DMS114 treated with DMSO at 0.1 percent for 48 hours (cell line): ENCODE measurements around the gene BTBD1.
"Not testable (repeated sequence)": the region's sequence is repeated elsewhere in the genome, so short reads cannot be mapped to it uniquely, and the experiment has no call there.

ENCODE experiments used
- DNase-seq: peaks from one replicate; lab custom pipeline; 2025; ENCODE audit not compliant: unreplicated experiment; lab: John Stamatoyannopoulos, UW

The BTBD1 gene

DNA sequence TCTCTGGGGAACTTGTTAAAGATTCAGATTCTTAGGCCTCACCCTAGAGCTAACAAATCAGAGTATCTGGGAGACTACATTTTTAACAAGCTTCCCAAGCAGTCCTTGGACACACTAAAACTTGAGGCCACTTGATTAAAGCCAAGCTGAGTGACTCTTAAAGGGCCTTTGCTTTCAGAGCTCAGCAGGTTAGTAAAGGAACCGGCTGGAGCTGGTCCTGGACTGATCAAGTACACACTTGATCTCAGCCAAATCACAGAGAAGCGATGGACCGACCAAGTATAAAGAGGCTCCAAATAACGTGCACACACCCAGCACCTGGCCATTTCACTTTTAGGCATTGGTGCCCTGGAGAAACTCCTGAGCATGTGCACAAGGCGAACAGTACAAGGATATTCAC, 27.5 kb upstream of the BTBD1 start:
- DNase-seq: no peak

DNA sequence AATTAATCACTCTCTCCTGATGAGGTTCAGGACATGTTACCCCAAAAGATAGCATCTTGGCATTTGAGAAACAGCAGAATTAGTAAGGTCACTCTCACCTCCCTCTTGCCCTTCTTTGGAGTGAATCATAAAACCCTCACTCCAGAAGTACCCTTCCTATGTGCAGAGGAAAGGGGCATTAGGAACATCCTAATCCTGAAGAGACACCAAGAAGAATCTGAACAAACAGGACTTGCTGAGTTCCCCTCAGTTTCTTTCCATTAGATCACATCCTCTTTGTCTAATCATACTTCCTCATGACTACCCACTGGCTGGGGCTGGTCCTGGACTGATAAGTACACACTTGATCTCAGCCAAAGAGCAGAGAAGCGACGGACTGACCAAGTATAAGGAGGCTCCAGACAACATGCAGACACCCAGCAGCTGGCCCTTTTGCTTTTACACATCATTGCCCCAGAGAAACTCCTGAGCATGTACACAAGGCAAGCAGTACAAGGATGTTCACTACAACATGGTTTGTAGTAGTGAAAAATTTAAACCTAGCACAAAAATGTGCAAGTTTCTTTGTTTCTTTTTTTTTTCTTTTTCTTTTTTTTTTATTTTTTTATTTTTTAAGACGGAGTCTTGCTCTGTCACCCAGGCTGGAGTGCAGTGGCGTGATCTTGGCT, 25.4 kb upstream of the BTBD1 start:
- DNase-seq: no peak

DNA sequence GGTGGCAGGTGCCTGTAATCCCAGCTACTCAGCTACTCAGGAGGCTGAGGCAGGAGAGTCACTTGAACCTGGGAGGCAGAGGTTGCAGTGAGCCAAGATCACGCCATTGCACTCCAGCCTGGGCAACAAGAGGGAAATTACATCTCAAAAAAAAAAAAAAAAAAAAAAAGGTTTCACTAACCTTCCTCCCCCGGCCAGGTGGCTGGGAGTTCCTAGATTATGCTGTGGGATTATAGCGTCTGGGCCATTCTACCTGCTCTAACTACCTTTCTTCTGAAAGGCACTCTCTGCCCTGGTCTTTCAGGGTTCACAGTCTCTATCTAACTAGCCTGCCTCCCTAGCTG, 24.9 kb upstream of the BTBD1 start:
- not testable (repeated sequence) for DNase-seq

DNA sequence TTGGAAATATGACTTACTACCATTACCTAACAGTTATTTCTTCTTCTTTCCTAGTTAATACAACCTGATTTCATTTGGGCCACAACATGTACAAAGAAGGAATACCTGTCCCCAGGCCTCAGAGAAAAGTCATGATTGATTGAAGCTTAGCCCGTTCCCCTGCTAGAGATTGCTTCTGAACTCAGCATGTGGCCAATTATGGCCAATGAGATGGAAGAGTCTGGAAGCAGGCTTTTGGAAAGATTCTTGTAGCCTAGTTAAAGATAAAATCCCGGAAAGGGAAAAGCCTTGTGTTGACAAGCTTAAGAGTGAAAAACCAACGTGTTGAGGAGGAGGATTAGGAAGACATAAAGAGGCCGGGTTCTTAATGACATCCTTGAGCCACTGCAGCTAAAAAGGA, 23.4 kb upstream of the BTBD1 start:
- DNase-seq: no peak

DNA sequence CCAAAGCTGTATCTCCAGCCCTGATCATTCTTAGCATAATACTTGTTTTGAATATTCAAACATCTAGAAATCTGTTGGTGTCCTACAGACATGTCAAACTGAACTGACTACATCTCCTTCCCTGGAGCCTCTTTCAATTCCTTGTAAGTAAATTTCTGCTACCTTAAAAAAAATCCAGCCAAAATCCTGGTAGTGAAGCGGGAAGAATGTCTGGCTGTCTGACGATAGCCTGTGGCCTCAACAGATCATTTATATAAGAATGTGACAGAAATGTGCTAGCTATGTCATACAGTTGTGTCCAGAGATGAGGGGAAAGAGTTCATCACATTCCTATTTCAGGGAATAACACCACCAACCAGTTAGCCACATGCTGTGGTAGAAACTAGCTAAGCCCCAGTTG, 21.8 kb upstream of the BTBD1 start:
- no peak for DNase-seq

DNA sequence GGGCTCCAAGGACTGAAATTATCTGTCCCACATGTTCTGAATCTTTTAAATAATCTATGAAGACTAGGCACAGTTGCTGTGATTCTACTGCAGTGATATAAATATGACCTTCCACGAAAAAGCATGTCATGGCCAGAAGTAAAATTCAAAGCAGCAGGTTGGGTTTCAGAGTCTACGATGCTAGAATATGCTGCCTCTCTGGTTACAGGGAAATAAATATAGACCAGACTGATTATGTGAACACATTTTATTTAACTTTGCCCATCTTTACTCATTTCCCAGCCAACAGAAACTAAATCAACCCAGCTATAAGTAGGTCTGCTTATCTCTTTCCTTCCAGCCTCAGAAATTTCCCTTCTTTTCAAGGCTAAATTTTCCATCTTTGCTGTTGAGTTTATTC, 20.5 kb upstream of the BTBD1 start:
- DNase-seq: no peak

DNA sequence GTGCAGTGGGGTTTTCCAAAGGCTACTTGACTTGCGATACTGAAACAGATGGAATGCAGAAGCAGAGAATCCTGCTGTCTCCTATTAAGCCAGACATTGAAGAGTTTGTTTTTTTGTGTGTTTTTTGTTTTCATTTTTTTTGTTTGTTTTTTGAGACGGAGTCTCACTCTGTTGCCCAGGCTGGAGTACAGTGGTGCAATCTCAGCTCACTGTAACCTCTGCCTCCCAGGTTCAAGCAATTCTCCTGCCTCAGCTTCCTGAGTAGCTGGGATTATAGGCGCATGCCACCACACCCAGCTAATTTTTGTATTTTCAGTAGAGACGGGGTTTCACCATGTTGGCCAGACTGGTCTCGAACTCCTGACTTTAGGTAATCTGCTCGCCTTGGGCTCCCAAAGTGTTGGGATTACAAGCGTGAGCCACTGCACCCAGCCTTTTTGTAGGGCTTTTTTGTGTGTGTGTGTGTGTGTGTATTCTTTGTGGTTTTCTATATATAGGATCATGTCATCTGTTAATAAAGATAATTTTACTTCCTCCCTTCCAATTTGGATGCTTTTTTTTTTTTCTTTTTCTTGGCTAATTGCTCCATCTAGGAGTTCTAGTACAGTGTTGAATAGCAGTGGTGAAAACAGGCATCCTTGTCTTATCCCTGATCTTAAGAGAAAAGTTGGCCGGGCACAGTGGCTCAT, 19.0 kb upstream of the BTBD1 start:
- DNase-seq: not testable (repeated sequence)

DNA sequence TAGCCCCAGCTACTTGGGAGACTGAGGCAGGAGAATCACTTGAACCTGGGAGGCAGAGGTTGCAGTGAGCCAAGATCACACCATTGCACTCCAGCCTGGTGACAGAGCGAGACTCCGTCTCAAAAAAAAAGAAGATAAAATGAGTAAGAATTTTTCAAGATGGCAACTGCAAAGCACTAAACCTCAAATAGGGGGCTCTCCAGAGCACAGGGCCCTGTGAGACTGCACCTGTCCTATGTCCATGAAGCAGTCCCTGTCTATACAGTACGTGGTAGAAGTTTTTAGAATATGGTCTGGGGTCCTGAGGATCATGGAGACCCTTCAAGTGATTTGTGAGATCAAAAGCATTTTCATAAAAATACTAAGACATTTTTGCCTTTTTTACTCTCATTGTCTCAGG, 18.4 kb upstream of the BTBD1 start:
- DNase-seq: not testable (repeated sequence)

DNA sequence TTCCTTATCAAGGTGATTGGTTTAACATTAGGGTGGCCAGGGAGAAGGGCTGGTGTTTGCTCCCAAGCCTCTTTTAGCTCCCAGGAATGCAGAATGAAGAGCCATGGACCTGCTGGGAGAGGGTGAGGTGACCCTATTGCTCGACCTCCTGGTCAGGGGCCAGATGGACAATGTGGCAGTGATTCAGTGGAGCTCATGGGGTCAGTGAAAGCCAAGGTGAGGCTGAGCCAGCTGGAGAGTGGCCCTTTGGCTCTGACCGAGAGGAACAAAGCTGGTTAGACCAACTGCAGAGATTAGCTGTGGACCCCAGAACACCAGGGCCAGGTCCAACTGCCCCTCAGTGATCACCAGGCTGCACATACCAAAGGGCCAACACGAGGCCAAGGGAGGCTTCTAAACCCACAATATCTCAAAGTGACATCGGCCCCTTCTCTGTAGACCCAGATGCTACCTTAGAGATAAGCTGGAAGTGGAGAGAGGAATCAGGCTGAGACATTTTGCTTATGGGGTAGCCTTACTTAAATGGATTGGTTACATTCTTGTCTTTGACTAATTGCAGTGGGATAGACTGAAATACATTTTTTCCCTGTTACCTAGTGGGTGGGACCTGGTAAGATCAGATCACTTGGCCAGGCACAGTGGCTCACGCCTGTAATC, 15.8 kb upstream of the BTBD1 start:
- no peak for DNase-seq

DNA sequence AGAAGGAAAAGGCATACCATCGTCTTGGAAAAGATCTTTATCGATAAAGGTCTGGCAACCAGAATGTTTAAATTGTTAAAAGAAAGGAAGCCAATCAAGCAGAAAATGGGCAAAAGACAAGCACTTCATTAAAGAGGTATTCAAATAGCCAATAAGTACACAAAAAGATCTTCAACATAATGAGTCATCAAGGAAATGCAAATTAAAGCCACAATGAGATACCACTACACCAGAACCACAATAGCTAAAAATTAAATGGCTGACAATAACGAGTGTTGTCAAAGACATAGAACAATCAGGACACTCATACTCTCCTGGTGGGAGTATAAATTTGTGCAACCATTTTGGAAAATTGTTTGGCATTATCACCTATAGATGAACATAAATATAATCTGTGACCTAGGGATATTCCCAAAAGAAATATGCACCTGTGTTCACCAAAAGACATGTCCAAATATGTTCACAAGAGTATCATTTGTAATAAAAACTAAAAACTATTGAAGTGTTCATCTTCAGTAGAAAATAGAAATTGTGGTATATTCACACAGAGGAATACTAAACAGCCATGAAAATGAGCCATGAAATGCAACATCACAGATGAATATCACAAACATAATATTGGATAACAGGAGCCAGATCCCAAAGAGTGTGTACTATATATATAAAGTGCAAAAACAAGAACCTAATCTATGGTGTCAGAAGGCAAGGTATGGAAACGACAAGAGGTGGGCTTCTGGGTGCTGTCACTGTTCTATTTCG, 14.4 kb upstream of the BTBD1 start:
- DNase-seq: no peak

DNA sequence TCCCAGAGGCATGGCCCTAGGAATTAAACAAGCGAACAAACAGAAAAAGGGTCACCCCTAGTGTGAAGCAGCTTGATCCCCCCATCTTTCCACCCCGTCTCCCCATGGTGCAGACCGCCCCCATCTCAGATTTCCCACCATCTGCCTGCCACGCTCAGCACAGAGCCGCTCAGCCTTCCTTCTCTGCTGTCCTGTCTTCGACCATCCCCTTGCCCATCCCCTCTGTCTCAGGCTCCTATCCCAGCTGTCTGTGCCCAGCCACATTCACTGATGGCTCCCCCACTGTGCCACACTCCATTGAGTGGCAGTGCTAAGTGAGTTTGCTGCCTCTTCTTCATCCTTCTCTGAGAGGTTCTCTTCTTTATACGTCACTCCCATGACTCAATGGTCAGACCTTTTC, 11.7 kb upstream of the BTBD1 start:
- no peak for DNase-seq

DNA sequence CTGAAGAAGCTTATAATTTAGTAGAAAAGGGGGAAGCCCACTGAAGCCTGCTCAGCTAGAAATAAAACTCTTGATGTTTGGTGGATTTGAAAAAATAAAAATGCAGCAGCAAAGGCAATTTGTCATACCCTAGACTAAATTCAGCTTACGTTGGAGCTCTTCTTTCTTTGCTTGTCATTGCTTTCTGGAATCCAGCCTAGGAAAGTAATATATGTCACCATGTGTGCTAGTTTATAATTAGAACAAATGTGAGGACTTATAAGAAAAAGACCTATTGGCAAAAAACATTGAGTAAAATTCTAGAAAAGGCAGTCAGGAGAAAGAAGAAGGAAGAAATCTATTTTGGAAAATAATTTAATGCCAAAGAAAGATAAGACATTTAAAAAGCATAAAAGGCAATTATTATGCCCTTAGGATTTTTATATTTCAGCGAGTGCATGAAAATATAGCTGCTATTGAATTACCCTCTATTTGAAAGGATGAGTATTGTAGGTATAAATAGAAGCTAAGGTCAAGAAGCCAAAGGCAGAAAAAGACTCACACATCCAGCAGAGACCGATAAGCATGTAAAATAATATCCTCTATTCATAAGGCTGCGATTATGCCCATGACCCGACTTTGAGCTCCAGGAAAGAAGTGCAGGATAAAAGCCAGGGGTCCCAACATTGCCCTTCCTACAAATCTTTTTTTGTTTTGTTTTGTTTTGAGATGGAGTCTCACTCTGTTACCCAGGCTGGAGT, 10.6 kb upstream of the BTBD1 start:
- no peak for DNase-seq

DNA sequence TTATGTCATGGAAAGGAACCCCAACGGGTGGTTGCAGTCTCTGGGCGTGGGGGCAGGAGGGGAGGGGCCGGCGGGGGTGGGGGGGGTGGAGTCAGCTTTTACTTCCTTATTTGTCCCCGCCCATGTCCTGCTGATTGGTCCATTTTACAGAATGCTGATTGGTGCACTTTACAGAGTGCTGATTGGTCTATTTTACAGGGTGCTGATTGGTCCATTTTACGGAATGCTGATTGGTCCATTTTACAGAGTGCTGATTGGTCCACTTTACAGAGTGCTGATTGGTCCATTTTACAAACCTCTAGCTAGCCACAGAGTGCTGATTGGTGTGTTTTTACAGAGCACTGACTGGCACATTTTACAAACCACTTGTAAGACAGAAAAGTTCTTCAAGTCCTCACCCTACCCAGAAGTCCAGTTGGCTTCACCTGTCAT, 2.2 kb upstream of the BTBD1 start:
- not testable (repeated sequence) for DNase-seq

DNA sequence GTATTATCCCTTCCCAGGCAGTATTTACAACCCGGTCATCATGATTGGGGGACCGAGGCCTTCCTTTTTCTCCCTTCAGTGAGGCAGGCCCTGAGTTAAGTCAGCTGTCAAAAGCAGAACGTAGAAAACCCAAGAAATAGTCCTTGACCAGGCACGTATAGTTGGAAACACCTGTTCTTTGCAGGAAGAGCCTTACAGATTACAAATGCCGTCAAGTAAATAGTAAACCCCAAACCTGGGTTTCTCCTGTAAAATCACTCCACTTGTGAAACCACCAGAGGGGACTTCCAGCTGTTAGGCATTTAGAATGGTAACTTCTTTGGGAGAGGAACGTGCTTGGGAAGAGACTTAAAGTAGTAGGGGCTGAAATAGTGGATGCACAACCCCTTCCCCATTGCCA, 1.0 kb upstream of the BTBD1 start:
- DNase-seq: no peak

DNA sequence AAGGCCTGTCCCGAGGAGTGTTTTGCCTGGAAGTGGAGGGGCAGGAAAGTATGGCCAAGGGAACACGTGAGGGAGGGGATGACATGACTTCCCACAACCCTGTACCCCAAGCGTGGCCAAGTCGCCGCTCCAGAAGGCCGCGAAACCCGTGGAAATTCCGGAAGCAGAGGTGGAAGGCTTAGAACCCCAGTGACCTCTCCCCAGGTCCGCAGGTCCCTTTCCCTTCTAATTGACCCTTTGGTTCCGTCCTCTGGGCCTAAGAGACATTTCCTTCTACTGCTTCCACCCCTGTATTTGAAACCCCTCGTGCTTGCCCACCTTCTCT, 548 bp upstream of the BTBD1 start:
- no peak for DNase-seq

DNA sequence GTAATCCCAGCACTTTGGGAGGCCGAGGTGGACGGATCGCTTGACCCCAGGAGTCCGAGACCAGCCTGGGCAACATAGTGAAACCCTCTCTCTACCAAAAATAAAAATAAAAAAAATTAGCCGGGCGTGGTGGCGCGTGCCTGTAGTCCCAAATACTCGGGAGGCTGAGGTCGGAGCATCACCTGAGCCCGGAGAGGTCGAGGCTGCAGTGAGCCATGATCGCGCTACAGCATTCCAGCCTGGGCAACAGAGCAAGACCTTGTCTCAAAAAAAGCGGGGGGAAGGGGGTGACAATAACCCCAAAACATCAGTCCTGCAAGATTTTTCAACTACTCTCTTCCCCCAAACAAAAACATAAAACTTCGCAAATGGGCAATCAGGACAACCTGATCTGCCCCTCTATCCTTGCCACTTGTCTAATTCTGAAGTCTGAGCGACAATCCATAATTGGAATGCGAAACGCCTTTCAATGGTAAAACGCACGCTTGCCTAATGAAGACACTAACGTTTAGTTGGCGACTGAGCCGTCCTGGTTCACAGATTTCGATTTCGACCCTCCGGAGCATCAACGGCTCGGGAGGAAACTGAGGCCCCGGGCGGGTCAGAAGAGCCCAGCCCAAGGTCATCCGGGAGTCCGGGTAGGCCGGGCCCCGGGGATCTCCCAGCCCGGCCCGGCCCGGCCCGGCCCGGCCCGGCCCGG, 868 bp downstream of the BTBD1 start:
- DNase-seq: no peak

DNA sequence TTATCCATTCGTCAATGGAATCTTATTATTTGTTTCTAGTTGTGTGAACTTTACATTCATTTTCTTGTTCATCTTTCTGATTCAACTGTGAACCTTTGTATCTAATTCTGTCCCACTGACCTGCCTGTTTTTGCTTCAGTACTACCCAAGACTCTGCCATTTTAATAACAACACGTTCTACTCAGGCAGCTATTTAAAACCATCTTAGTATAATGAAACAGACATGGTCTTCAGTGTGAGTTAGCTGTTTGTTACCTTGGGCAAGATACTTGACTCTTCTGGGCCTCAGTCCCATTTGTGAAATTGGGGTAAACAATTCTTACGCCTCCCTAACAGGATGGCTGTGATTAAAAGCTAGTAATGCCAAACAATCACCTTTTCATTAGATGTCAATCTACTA, 1.6 kb downstream of the BTBD1 start:
- DNase-seq: no peak

DNA sequence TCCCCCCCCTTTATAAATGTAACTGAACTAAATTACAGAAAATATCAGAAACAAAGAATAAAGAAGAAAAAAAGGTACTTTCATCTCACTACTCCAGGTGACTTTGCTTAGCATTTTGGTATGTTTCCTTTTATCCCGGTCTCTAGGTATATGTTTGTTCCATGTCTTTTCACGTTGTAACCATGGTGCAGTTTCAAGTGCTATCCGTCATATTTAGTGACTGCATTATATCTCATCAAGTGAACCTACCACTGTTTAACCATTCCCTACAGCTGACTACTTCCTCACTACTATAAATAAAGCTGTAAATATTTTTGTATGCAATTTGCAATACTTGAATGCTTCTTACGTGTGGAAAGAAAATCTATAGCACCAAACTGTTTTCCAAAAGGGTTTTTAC, 2.2 kb downstream of the BTBD1 start:
- no peak for DNase-seq

DNA sequence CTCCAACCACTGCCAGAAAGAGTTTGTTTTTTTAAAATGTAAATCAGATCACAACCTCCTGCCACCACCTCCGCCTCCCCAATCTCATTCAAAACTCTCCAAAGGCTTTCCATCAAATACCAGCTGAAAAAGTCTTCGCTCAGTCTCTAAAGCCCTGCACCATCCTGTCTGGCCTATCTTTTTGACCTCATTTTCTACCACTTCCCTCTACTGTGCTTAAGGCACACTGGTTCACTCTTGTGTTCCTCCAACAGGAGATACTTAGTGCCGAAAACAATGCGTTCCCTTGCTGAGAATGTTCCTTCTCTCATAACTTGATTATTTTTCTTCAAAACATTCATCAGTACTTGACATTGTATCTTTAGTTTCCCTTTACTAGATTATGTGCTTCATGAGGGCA, 3.5 kb downstream of the BTBD1 start:
- no peak for DNase-seq

DNA sequence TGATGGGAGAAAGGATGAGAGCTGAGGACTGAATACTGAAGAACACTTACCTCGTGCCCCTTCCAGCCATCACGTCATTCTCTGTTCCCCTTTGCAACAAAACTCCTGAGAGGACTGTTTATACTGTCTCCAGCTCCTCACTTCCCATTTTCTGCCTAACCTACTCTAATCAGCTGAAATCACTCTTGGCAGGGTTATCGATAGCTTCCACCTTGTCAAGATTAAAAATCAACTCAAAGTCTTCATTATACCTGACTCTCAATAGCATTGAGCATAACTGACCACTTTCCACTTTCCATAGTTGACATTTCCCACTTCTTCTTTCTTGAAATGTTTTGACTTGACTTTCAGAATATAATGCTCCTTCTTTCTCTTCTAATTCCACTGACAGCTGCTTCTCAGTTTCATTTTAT, 4.3 kb downstream of the BTBD1 start:
- no peak for DNase-seq

DNA sequence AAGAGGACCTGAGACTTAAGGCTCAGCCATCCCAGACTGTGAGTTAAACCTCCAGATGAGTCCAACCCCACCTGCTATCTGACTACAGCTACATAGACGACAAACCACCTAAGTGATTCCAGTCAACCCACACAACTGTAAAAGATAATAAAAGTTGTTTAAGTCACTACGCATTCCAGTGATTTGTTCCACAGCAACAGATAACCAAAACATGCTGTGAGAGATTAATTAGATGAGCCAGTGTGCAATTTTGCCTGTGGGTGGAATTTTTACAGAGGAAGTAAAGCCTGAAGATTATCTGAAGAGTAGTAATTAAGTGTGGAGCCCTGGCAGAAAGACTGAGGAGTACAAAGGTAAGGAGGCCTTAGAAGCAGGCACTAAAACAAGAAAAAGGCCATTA, 5.4 kb downstream of the BTBD1 start:
- no peak for DNase-seq
